Tibial artery (tissue), 4 donors: ENCODE results near the gene LRRC37B.
A peak's percentile ranks its signal among the peaks of the same experiment; 100 is the strongest.

Experiments
- DNase-seq, 2 donors: peaks; one replicate each; pipeline ENCODE4 v3.0.0-alpha.2; 2019
- H3K27ac ChIP-seq, 2 donors: fragments of 200-600 bp; sonication (generic) in 1 of 2; 1 replicate in 1 of 2; 2 replicates in 1 of 2; pipeline ENCODE4 v1.5.1; 2018 to 2019; ENCODE audit warnings: mild to moderate bottlenecking in 1 of 2
- H3K27me3 ChIP-seq, 2 donors: fragments of 200-600 bp; sonication (generic) in 1 of 2; one replicate each; pipeline versions ENCODE4 v1.5.1 to v1.6.0; 2016 to 2019
- H3K36me3 ChIP-seq, 3 donors: fragments of 200-600 bp; sonication (generic) in 2 of 3; one replicate each; pipeline ENCODE4 v1.5.1; 2016 to 2019; ENCODE audit warnings: mild to moderate bottlenecking in 2 of 3
- H3K4me1 ChIP-seq, 4 donors: fragments of 200-600 bp; sonication (generic) in 2 of 4; 1 replicate in 3 of 4; 2 replicates in 1 of 4; pipeline ENCODE4 v1.5.1; 2016 to 2019
- H3K4me3 ChIP-seq, 2 donors: fragments of 200-600 bp; sonication (generic) in 1 of 2; 1 replicate in 1 of 2; 2 replicates in 1 of 2; pipeline ENCODE4 v1.5.1; 2018 to 2019; ENCODE audit warnings: mild to moderate bottlenecking in 2 of 2
- H3K9me3 ChIP-seq, 3 donors: fragments of 200-600 bp; sonication (generic) in 1 of 3; one replicate each; pipeline ENCODE4 v1.5.1; 2016 to 2019
- intact Hi-C: fragments of 100-400 bp; cut with DNase I; formaldehyde crosslinking; loops from one replicate; pipeline ENCODE4 v1.15.0; 2023; ENCODE audit warnings: low total_unique reads
- TF ChIP-seq, protein P1 (sequence below), 2 experiments: fragments of 200-600 bp in 1 of 2; fragments of 450-650 bp in 1 of 2; IDR thresholded peaks; one replicate each; pipeline ENCODE4 v1.5.1; 2017 to 2019; ENCODE audit warnings: antibody characterized with exemption in 2 of 2, mild to moderate bottlenecking in 1 of 2, moderate library complexity in 1 of 2

Gene LRRC37B

GRCh38 chr17:32007463-32008298 lies 498 bp downstream of the LRRC37B start:
- no peaks in the 10 kb centered on the region for H3K27me3 ChIP-seq
- peaks cover 0 to 19% (median 14%) of the 10 kb centered on the region in 4 donors for H3K4me1 ChIP-seq
- H3K9me3 ChIP-seq: no peaks in the 10 kb centered on the region
- H3K27ac ChIP-seq: peak overlapping the region; percentile 76 to 77
- TF ChIP-seq, protein P1, sequence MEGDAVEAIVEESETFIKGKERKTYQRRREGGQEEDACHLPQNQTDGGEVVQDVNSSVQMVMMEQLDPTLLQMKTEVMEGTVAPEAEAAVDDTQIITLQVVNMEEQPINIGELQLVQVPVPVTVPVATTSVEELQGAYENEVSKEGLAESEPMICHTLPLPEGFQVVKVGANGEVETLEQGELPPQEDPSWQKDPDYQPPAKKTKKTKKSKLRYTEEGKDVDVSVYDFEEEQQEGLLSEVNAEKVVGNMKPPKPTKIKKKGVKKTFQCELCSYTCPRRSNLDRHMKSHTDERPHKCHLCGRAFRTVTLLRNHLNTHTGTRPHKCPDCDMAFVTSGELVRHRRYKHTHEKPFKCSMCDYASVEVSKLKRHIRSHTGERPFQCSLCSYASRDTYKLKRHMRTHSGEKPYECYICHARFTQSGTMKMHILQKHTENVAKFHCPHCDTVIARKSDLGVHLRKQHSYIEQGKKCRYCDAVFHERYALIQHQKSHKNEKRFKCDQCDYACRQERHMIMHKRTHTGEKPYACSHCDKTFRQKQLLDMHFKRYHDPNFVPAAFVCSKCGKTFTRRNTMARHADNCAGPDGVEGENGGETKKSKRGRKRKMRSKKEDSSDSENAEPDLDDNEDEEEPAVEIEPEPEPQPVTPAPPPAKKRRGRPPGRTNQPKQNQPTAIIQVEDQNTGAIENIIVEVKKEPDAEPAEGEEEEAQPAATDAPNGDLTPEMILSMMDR (IDR thresholded peaks at IDR 0.05): no peak
- H3K4me3 ChIP-seq: peak overlapping the region; percentile 71
- H3K36me3 ChIP-seq: no peaks in the 10 kb centered on the region
- DNase-seq: peak in 1 of 2 donors; percentile 34
- intact Hi-C loops: loop anchor here (10.0 kb wide), 1 partner anchor 127 kb away; no protein-coding TSS in a partner anchor

DNA sequence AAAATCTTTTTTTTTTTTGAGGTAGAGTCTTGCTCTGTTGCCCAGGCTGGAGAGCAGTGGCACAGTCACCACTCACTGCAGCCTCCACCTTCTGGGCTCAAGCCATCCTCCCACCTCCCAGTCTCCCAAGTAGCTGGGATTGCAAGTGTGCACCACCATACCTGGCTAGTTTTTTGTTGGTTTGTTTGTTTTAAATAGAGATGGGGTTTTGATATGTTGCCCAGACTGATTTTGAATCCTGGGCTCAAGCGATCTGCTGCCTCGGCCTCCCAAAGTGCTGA lies 2.0 kb downstream of the LRRC37B start:
- intact Hi-C loops: loop anchor here (10.0 kb wide), 1 partner anchor 126 kb away; no protein-coding TSS in a partner anchor
- Histone ChIP-seq H3K27me3 (no peaks in the 10 kb centered on the region), H3K36me3 (no peaks in the 10 kb centered on the region), H3K4me1 (peaks cover 0 to 19% (median 14%) of the 10 kb centered on the region in 4 donors), H3K4me3 (peak overlapping the region; percentile 71), H3K27ac (no peak overlapping the region), H3K9me3 (no peaks in the 10 kb centered on the region)
- TF ChIP-seq, protein P1 (IDR thresholded peaks at IDR 0.05): no peak
- no peak for DNase-seq

GRCh38 chr17:32010114-32010513 lies 2.9 kb downstream of the LRRC37B start:
- no peaks in the 10 kb centered on the region for H3K27me3 ChIP-seq
- DNase-seq: no peak
- intact Hi-C loops: no loop called here
- no peaks in the 10 kb centered on the region for H3K9me3 ChIP-seq
- no peak overlapping the region for H3K4me3 ChIP-seq
- no peak overlapping the region for H3K27ac ChIP-seq
- TF ChIP-seq, protein P1 (IDR thresholded peaks at IDR 0.05): no peak
- peaks cover 0 to 19% (median 14%) of the 10 kb centered on the region in 4 donors for H3K4me1 ChIP-seq
- H3K36me3 ChIP-seq: no peaks in the 10 kb centered on the region

GRCh38 chr17:32015245-32016013 lies 8.2 kb downstream of the LRRC37B start:
- Histone ChIP-seq H3K36me3 (peaks cover 6 to 12% (median 8%) of the 10 kb centered on the region in 3 donors), H3K4me3 (no peak overlapping the region), H3K27ac (no peak overlapping the region), H3K9me3 (no peaks in the 10 kb centered on the region), H3K4me1 (peaks cover 0 to 1% (median 0%) of the 10 kb centered on the region in 4 donors), H3K27me3 (no peaks in the 10 kb centered on the region)
- DNase-seq: no peak
- intact Hi-C loops: no loop called here
- TF ChIP-seq, protein P1 (IDR thresholded peaks at IDR 0.05): no peak

DNA sequence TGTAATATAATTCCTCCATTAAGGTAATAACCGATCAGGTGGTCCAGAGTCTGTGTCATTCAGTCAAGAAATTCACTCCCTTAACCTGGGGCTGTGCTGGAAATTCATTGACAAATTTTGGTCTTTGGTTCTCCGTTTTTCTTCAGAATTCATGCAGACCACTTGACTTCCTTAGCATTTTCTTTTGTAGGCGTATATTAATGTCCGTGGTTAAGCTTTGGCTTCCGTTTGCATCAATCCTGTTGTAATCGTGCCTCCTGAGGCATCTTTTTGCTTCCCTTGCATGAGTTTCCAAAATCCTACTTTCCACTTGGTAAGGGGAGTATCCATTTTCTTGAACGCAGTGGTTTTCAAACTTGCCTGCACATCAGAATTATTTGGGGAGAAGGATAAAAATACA lies 9.0 kb downstream of the LRRC37B start:
- no peaks in the 10 kb centered on the region for H3K9me3 ChIP-seq
- intact Hi-C loops: no loop called here
- peaks cover 0 to 9% (median 4%) of the 10 kb centered on the region in 4 donors for H3K4me1 ChIP-seq
- H3K27ac ChIP-seq: no peak overlapping the region
- peaks cover 6 to 15% (median 12%) of the 10 kb centered on the region in 3 donors for H3K36me3 ChIP-seq
- TF ChIP-seq, protein P1 (IDR thresholded peaks at IDR 0.05): no peak
- DNase-seq: no peak
- no peaks in the 10 kb centered on the region for H3K27me3 ChIP-seq
- no peak overlapping the region for H3K4me3 ChIP-seq
